ENCODE measurements around the gene SLC5A6.

- no peak for TF ChIP-seq CTCF (optimal IDR thresholded peaks at IDR 0.05 in 1 of 3, IDR thresholded peaks at IDR 0.05 in 1 of 3, conservative IDR thresholded peaks at IDR 0.05 in 1 of 3; ENCODE audit: extremely low read depth in 1 of 3, insufficient read depth in 2 of 3, low read length in 3 of 3)
- TF ChIP-seq EZH2 (IDR thresholded peaks at IDR 0.05; ENCODE audit: low read length) = no peak
Measured at GRCh38 chr2:27201675-27202074, 10.4 kb downstream of the SLC5A6 start.

All from keratinocyte (primary cell).